Naive thymus-derived CD4-positive, alpha-beta T cell (primary cell): ENCODE data around the gene PTDSS2. TPM values are rescaled to one million over a fixed set of nuclear protein-coding genes. Genes with fewer than 3 reads are reported as not detected.

Experiments
- ATAC-seq: fragments of 150-1000 bp; cut with Tn5 transposase; 2 replicates; pipeline ENCODE4 v1.10.0; 2021; ENCODE audit warnings: mild to moderate bottlenecking, moderate library complexity
- CTCF ChIA-PET: fragments of 350-600 bp; sonication (Branson Sonifier 250); formaldehyde crosslinking; loops from one replicate; lab custom pipeline; 2021; ENCODE audit warnings: antibody characterized with exemption; lab: Charles Lee
- POLR2A ChIA-PET: fragments of 350-600 bp; sonication (Branson Sonifier 250); formaldehyde crosslinking; loops from one replicate; lab custom pipeline; 2021; ENCODE audit warnings: antibody characterized with exemption, inconsistent platforms; lab: Charles Lee
- DNase-seq, 9 donors: peaks; one replicate each; pipeline versions ENCODE4 v3.0.0 to v3.0.0-alpha.2; 2020 to 2022; ENCODE audit warnings: mixed read lengths in 1 of 9
- H3K27ac ChIP-seq: one replicate; pipeline ENCODE4 v1.7.0; 2013; ENCODE audit warnings: mild to moderate bottlenecking, low read depth, low read length, moderate library complexity
- H3K27me3 ChIP-seq, 2 donors: one replicate each; pipeline ENCODE4 v1.7.0; 2013; ENCODE audit warnings: low read length in 2 of 2, mild to moderate bottlenecking in 2 of 2, moderate library complexity in 2 of 2; ENCODE audit not compliant: control insufficient read depth in 2 of 2, insufficient read depth in 2 of 2
- H3K36me3 ChIP-seq, 3 experiments: 1 replicate in 2 of 3; 2 replicates in 1 of 3; pipeline ENCODE4 v1.7.0; 2013; ENCODE audit warnings: low read length in 3 of 3, mild to moderate bottlenecking in 3 of 3, moderate library complexity in 1 of 3; ENCODE audit not compliant: insufficient read depth in 3 of 3, control insufficient read depth in 2 of 3
- H3K4me1 ChIP-seq, 2 donors: one replicate each; pipeline ENCODE4 v1.7.0; 2013; ENCODE audit warnings: low read length in 2 of 2, mild to moderate bottlenecking in 2 of 2, moderate library complexity in 1 of 2; ENCODE audit not compliant: control insufficient read depth in 2 of 2, insufficient read depth in 2 of 2
- H3K4me3 ChIP-seq: 2 replicates; pipeline ENCODE4 v1.7.0; 2013; ENCODE audit warnings: mild to moderate bottlenecking, low read length
- H3K9me3 ChIP-seq, 3 experiments: 1 replicate in 2 of 3; 2 replicates in 1 of 3; pipeline ENCODE4 v1.7.0; 2013; ENCODE audit warnings: low read length in 3 of 3; ENCODE audit not compliant: control insufficient read depth in 2 of 3
- H3K27ac Mint-ChIP-seq, 9 donors: one replicate each; pipeline ENCODE4 v1.8.0; 2020 to 2022; ENCODE audit warnings: mixed read lengths in 9 of 9, mild to moderate bottlenecking in 8 of 9, moderate library complexity in 5 of 9, inconsistent platforms in 2 of 9
- H3K27me3 Mint-ChIP-seq, 5 donors: one replicate each; pipeline ENCODE4 v1.8.0; 2021 to 2022; ENCODE audit warnings: mixed read lengths in 5 of 5, mild to moderate bottlenecking in 1 of 5
- H3K36me3 Mint-ChIP-seq, 5 donors: one replicate each; pipeline ENCODE4 v1.8.0; 2020 to 2022; ENCODE audit warnings: mixed read lengths in 5 of 5, mild to moderate bottlenecking in 3 of 5, inconsistent platforms in 1 of 5
- H3K4me1 Mint-ChIP-seq, 7 donors: one replicate each; pipeline ENCODE4 v1.8.0; 2020 to 2022; ENCODE audit warnings: mixed read lengths in 7 of 7, mild to moderate bottlenecking in 3 of 7, inconsistent platforms in 1 of 7
- H3K4me3 Mint-ChIP-seq, 10 donors: one replicate each; pipeline ENCODE4 v1.8.0; 2020 to 2022; ENCODE audit warnings: mild to moderate bottlenecking in 10 of 10, mixed read lengths in 10 of 10, moderate library complexity in 6 of 10, inconsistent platforms in 2 of 10
- H3K9me3 Mint-ChIP-seq, 11 donors: one replicate each; pipeline ENCODE4 v1.8.0; 2020 to 2022; ENCODE audit warnings: mixed read lengths in 11 of 11, mild to moderate bottlenecking in 4 of 11, inconsistent platforms in 1 of 11, moderate library complexity in 1 of 11
- intact Hi-C, 2 donors: fragments of 100-400 bp; cut with micrococcal nuclease; formaldehyde crosslinking; loops; one replicate each; pipeline ENCODE4 v1.15.1; 2023
- polyA plus RNA-seq, 2 donors: library from polyadenylated mRNA; unstranded; fragments of 300-500 nt; fragmentation: Illumina TruSeq; gene quantifications; one replicate each; pipeline ENCODE4 v1.2.3, GENCODE V29; 2021
- total RNA-seq, 6 experiments: library from RNA in 5 of 6; stranded (reverse) in 5 of 6; gene quantifications; 1 replicate in 5 of 6; 2 replicates in 1 of 6; pipeline ENCODE4 v1.2.3 and lab custom pipeline; 2021 to 2026

The PTDSS2 gene
- total and polyA plus RNA-seq, 7 experiments from 2014 or later: 9.0 to 27.7 (median 19.4) TPM

- DNase-seq: no peak
- Histone ChIP-seq H3K27me3 (no peaks in the 10 kb centered on the region), H3K4me1 (no peaks in the 10 kb centered on the region), H3K9me3 (no peaks in the 10 kb centered on the region), H3K4me3 (no peak overlapping the region), H3K36me3 (peaks cover 0 to 70% (median 4%) of the 10 kb centered on the region in 3 experiments), H3K27ac (no peak overlapping the region)
- no peak for ATAC-seq
- H3K4me1 Mint-ChIP-seq: peaks cover 0 to 10% (median 4%) of the 10 kb centered on the region in 7 donors
- H3K4me3 Mint-ChIP-seq: no peak overlapping the region
- CTCF ChIA-PET: no interaction called here
- peaks cover 5 to 17% (median 16%) of the 10 kb centered on the region in 5 donors for H3K36me3 Mint-ChIP-seq
- no peaks in the 10 kb centered on the region for H3K27me3 Mint-ChIP-seq
- POLR2A ChIA-PET: no interaction called here
- peak overlapping the region in 2 of 9 donors; percentile 10 to 25 for H3K27ac Mint-ChIP-seq
- intact Hi-C loops: no loop called here
- no peaks in the 10 kb centered on the region for H3K9me3 Mint-ChIP-seq
Observed at GRCh38 chr11:492427-493226, 42.5 kb downstream of the PTDSS2 start.

- Mint-ChIP-seq H3K9me3 (no peaks in the 10 kb centered on the region), H3K4me3 (no peak overlapping the region), H3K27ac (peak overlapping the region in 1 of 9 donors; percentile 49), H3K4me1 (peaks cover 0 to 10% (median 6%) of the 10 kb centered on the region in 7 donors), H3K36me3 (peaks cover 9 to 21% (median 18%) of the 10 kb centered on the region in 5 donors), H3K27me3 (no peaks in the 10 kb centered on the region)
- POLR2A ChIA-PET: no interaction called here
- intact Hi-C loops: no loop called here
- no peak for DNase-seq
- no peak overlapping the region for H3K27ac ChIP-seq
- H3K9me3 ChIP-seq: no peaks in the 10 kb centered on the region
- CTCF ChIA-PET: interaction anchor here (0.6 kb wide), 1 partner anchor 545 kb away, joined by 4 read pairs; no protein-coding TSS in a partner anchor
- no peak overlapping the region for H3K4me3 ChIP-seq
- H3K4me1 ChIP-seq: no peaks in the 10 kb centered on the region
- no peaks in the 10 kb centered on the region for H3K27me3 ChIP-seq
- ATAC-seq: no peak
- peaks cover 0 to 82% (median 25%) of the 10 kb centered on the region in 3 experiments for H3K36me3 ChIP-seq
Observed at GRCh38 chr11:494761-495536, 44.9 kb downstream of the PTDSS2 start.

GRCh38 chr11:495537-495931 lies 45.5 kb downstream of the PTDSS2 start:
- POLR2A ChIA-PET: no interaction called here
- intact Hi-C loops: no loop called here

GRCh38 chr11:496834-497564 lies 46.9 kb downstream of the PTDSS2 start:
- DNase-seq (no peak), ATAC-seq (no peak)
- no peaks in the 10 kb centered on the region for H3K9me3 ChIP-seq
- Mint-ChIP-seq H3K4me3 (no peak overlapping the region), H3K27me3 (no peaks in the 10 kb centered on the region), H3K9me3 (no peaks in the 10 kb centered on the region), H3K4me1 (peaks cover 0 to 11% (median 6%) of the 10 kb centered on the region in 7 donors), H3K36me3 (peaks cover 9 to 25% (median 19%) of the 10 kb centered on the region in 5 donors), H3K27ac (peak overlapping the region in 3 of 9 donors; percentile 7 to 85 (median 81))
- no peak overlapping the region for H3K4me3 ChIP-seq
- POLR2A ChIA-PET: interaction anchor here (0.6 kb wide), 1 partner anchor 9 kb away, joined by 4 read pairs; no protein-coding TSS in a partner anchor
- H3K27ac ChIP-seq: no peak overlapping the region
- no peaks in the 10 kb centered on the region for H3K27me3 ChIP-seq
- CTCF ChIA-PET: no interaction called here
- intact Hi-C loops: no loop called here
- H3K36me3 ChIP-seq: peaks cover 0 to 88% (median 35%) of the 10 kb centered on the region in 3 experiments
- no peaks in the 10 kb centered on the region for H3K4me1 ChIP-seq

More at GRCh38 chr11:495537-495931, 45.5 kb downstream of the PTDSS2 start:
- Mint-ChIP-seq H3K9me3 (no peaks in the 10 kb centered on the region), H3K36me3 (peaks cover 9 to 21% (median 19%) of the 10 kb centered on the region in 5 donors), H3K27ac (peak overlapping the region in 1 of 9 donors; percentile 52), H3K4me1 (peaks cover 0 to 10% (median 6%) of the 10 kb centered on the region in 7 donors), H3K27me3 (no peaks in the 10 kb centered on the region), H3K4me3 (no peak overlapping the region)
- peaks cover 0 to 82% (median 29%) of the 10 kb centered on the region in 3 experiments for H3K36me3 ChIP-seq
- no peaks in the 10 kb centered on the region for H3K27me3 ChIP-seq
- H3K9me3 ChIP-seq: no peaks in the 10 kb centered on the region
- H3K4me1 ChIP-seq: no peaks in the 10 kb centered on the region
- DNase-seq (no peak), ATAC-seq (no peak)
- H3K4me3 ChIP-seq: no peak overlapping the region
- CTCF ChIA-PET: no interaction called here
- no peak overlapping the region for H3K27ac ChIP-seq

GRCh38 chr11:497565-498296 lies 47.7 kb downstream of the PTDSS2 start:
- ChIA-PET CTCF (no interaction called here), POLR2A (interaction anchor here (1.3 kb wide), 1 partner anchor 9 kb away, joined by 3 read pairs; no protein-coding TSS in a partner anchor)
- Histone ChIP-seq H3K9me3 (no peaks in the 10 kb centered on the region), H3K27ac (no peak overlapping the region), H3K4me3 (no peak overlapping the region), H3K4me1 (no peaks in the 10 kb centered on the region), H3K27me3 (no peaks in the 10 kb centered on the region), H3K36me3 (peaks cover 0 to 91% (median 35%) of the 10 kb centered on the region in 3 experiments)
- Mint-ChIP-seq H3K9me3 (no peaks in the 10 kb centered on the region), H3K27ac (peak overlapping the region in 3 of 9 donors; percentile 25 to 85 (median 32)), H3K4me3 (no peak overlapping the region), H3K4me1 (peaks cover 0 to 11% (median 6%) of the 10 kb centered on the region in 7 donors), H3K27me3 (no peaks in the 10 kb centered on the region), H3K36me3 (peaks cover 9 to 25% (median 19%) of the 10 kb centered on the region in 5 donors)
- intact Hi-C loops: no loop called here
- ATAC-seq (no peak), DNase-seq (no peak)
